ENCODE data around the gene STPG1. TPM values are rescaled to one million over a fixed set of nuclear protein-coding genes. Genes with fewer than 3 reads are reported as not detected.
A peak's percentile ranks its signal among the peaks of the same experiment; 100 is the strongest.

STPG1 gene
- total RNA-seq, 4 donors from 2014 or later = 2.2 to 5.1 (median 3.5) TPM

DNA sequence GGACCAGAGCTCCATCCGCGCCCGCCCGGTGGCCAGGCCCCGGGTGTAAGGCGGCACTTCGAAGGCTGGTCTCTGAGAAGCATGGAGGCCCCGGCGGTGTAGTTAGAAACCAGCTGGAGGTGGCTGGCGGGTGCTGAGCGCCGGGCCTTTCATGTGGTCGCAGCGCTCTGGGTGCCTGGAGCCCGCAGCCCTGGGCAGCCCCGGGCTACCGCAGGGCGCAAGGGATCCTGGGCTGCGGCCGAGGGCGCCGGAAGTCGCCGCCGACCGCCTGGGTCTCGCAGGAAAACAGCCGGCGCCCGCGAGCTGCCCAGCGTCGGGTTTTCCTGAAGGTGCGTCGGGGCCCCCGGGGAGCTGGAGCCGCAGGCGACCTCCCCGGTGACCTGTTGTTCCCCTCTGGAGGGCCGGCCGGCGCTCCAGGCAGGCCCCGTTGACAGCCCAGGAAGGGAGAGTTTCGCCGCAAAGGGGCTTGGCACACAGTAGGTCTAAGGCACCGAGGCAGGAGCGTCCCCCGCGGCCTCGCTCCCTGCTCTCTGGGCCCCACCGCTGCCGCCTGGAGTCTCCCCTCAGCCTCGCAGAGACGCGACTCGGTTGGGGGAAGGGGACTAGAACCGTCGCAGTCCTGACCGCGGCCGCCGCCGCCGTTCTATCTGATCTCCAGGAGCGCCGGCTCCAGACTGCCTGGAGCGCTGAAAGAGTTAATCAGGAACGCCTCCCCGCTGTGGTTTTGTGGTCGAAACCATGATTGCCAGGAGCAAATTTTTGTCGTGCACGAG is 91.7 kb downstream of the STPG1 start:
- ATAC-seq (ENCODE audit: low FRiP score) = peak; percentile 45
- no peak for DNase-seq (ENCODE audit: low spot score)
- TF ChIP-seq, protein P1, sequence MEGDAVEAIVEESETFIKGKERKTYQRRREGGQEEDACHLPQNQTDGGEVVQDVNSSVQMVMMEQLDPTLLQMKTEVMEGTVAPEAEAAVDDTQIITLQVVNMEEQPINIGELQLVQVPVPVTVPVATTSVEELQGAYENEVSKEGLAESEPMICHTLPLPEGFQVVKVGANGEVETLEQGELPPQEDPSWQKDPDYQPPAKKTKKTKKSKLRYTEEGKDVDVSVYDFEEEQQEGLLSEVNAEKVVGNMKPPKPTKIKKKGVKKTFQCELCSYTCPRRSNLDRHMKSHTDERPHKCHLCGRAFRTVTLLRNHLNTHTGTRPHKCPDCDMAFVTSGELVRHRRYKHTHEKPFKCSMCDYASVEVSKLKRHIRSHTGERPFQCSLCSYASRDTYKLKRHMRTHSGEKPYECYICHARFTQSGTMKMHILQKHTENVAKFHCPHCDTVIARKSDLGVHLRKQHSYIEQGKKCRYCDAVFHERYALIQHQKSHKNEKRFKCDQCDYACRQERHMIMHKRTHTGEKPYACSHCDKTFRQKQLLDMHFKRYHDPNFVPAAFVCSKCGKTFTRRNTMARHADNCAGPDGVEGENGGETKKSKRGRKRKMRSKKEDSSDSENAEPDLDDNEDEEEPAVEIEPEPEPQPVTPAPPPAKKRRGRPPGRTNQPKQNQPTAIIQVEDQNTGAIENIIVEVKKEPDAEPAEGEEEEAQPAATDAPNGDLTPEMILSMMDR (IDR thresholded peaks at IDR 0.05) = no peak

GRCh38 chr1:24321126-24321525 is 92.5 kb downstream of the STPG1 start:
- ATAC-seq (ENCODE audit: low FRiP score) = no peak

GRCh38 chr1:24319962-24320361 is 93.6 kb downstream of the STPG1 start:
- no peak for ATAC-seq (ENCODE audit: low FRiP score)
- TF ChIP-seq, protein P1 (IDR thresholded peaks at IDR 0.05) = no peak
- no peak for DNase-seq (ENCODE audit: low spot score)

More at GRCh38 chr1:24321126-24321525, 92.5 kb downstream of the STPG1 start:
- TF ChIP-seq, protein P1 (IDR thresholded peaks at IDR 0.05) = no peak
- DNase-seq (ENCODE audit: low spot score) = no peak

DNA sequence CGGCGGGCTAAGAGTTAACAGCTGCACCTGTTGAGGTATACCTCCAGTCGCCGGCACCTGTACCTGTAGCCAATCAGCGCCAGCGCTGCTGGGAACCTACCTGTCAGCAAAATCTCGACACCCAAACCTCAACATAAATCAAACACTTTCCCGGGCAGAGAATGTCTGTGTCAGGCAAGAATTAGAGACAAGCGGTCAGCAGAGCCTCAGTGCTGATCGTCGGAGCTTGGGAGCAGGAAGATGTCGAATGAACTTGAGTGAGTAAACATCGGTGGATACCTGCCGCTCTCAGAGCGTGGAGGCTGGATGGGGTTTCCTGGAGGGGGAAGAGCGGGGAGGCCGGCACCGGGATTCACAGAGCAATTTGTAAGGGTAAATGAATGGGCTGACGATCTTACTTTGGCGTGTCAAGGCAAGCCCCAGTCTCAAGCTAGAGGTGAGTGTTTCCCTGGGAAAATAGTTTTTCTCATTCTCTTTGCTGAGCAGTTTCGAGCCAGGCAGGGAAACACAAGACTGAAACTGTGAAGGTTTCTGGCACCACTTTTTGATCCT is 94.2 kb downstream of the STPG1 start, which contains the start of gene GRHL3:
Gene GRHL3 (plus strand): TSS at position 46 of the 552 bp plus-strand sequence. CDS start 195 bp downstream, at position 241.
- ATAC-seq (ENCODE audit: low FRiP score) (peak; percentile 37), DNase-seq (ENCODE audit: low spot score) (no peak)
- TF ChIP-seq, protein P1 (IDR thresholded peaks at IDR 0.05) = no peak

DNA sequence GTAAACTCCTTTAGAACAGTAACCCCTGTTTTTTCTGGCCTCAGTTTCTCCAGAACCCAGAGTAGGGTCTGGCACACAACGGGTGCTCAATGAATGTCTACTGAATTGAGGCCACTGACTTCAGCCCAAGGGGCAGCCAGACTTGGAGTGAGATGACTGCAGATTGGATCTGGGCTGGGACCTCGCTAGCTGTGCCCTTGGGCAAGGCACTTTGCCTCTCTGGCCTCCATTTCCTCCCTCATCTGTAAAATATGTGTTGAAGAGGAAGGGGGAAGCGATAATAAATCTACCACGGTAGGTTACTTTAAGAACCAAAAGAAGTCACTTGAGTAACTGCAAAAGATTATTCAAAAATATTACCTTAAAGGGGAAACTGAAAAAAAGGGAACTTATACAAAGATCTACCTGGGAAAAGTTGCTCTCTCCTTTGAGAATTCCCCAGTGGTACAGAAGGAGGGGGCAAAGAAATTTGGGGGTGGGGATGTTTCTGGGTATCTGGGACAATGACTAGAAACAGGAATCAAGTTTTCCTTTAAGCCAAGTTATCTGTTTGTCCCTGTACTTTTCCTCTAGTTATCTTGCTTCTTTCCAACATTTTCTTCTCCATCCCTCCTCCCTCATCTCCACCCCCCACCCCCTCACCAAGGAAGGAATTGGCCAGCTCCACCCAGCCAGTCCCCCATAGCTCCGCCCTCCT is 94.8 kb downstream of the STPG1 start:
- TF ChIP-seq, protein P1 (IDR thresholded peaks at IDR 0.05) = no peak
- no peak for DNase-seq (ENCODE audit: low spot score)
- peak; percentile 5 for ATAC-seq (ENCODE audit: low FRiP score)

- ATAC-seq (ENCODE audit: low FRiP score) = no peak
Observed at GRCh38 chr1:24317956-24318614, 95.5 kb downstream of the STPG1 start.

More at GRCh38 chr1:24317956-24318614, 95.5 kb downstream of the STPG1 start:
- TF ChIP-seq, protein P1 (IDR thresholded peaks at IDR 0.05) = no peak
- DNase-seq (ENCODE audit: low spot score) = no peak

All from omental fat pad (tissue), 4 donors.